K562 (cell line): ENCODE data around the gene STIM1. TPM values are rescaled to one million over a fixed set of nuclear protein-coding genes. Genes with fewer than 3 reads are reported as not detected.

ENCODE experiments used
- ARID3B ChIP-seq: fragments of 250-450 bp; sonication (Bioruptor Pico); IDR thresholded peaks from 2 replicates; pipeline ENCODE4 v1.4.0; 2020; ENCODE audit warnings: borderline replicate concordance
- BMI1 ChIP-seq: fragments of 150-350 bp; IDR thresholded peaks from 2 replicates; pipeline ENCODE4 v1.6.1; 2014; ENCODE audit warnings: low read length
- CBFA2T3 ChIP-seq: fragments of 450-650 bp; IDR thresholded peaks from 2 replicates; pipeline ENCODE4 v1.6.1; 2017
- CHCHD3 ChIP-seq: fragments of 250-450 bp; sonication (Bioruptor Pico); IDR thresholded peaks from 2 replicates; pipeline ENCODE4 v2.1.2; 2022; ENCODE audit warnings: mild to moderate bottlenecking
- CSDE1 ChIP-seq, 2 experiments: fragments of 450-650 bp; IDR thresholded peaks; 2 replicates each; pipeline ENCODE4 v1.6.1; 2016; ENCODE audit warnings: mild to moderate bottlenecking in 1 of 2
- MBD2 ChIP-seq: sonication (generic); IDR thresholded peaks from 2 replicates; pipeline ENCODE4 v1.6.1; 2016; ENCODE audit warnings: low read depth, borderline replicate concordance
- PHF8 ChIP-seq: fragments of 200-600 bp; sonication (generic); IDR thresholded peaks from 2 replicates; pipeline ENCODE4 v1.6.1; 2012; ENCODE audit warnings: mixed run types, mild to moderate bottlenecking, inconsistent platforms, low read length, moderate library complexity, borderline replicate concordance
- PYGO2 ChIP-seq: fragments of 450-650 bp; IDR thresholded peaks from 2 replicates; pipeline ENCODE4 v1.6.1; 2016; ENCODE audit warnings: mild to moderate bottlenecking, missing genetic modification characterization, moderate library complexity, missing compliant biosample characterization
- RNF219 ChIP-seq: fragments of 250-450 bp; sonication (Bioruptor Pico); IDR thresholded peaks from 2 replicates; pipeline ENCODE4 v1.5.0; 2022; ENCODE audit warnings: mild to moderate bottlenecking
- SAP30 ChIP-seq: fragments of 200-600 bp; sonication (generic); IDR thresholded peaks from 2 replicates; pipeline ENCODE4 v1.6.1; 2012; ENCODE audit warnings: borderline replicate concordance, low read depth, mild to moderate bottlenecking, moderate library complexity, low read length, control low read depth, inconsistent platforms; ENCODE audit not compliant: insufficient read depth, poor library complexity, severe bottlenecking
- THAP12 ChIP-seq: fragments of 250-450 bp; sonication (Bioruptor Pico); IDR thresholded peaks from 2 replicates; pipeline ENCODE4 v1.9.0; 2021; ENCODE audit warnings: mild to moderate bottlenecking, inconsistent platforms
- THAP7 ChIP-seq: fragments of 250-450 bp; sonication (Bioruptor Pico); IDR thresholded peaks from 2 replicates; pipeline ENCODE4 v1.5.0; 2021
- ZBTB9 ChIP-seq: fragments of 450-650 bp; formaldehyde crosslinking; IDR thresholded peaks from 2 replicates; pipeline ENCODE4 v1.4.0; 2020; ENCODE audit warnings: mild to moderate bottlenecking, moderate library complexity
- ZNF239 ChIP-seq: fragments of 250-450 bp; sonication (Bioruptor Pico); IDR thresholded peaks from 2 replicates; pipeline ENCODE4 v1.4.0; 2020; ENCODE audit warnings: mild to moderate bottlenecking
- ZNF668 ChIP-seq: fragments of 250-450 bp; sonication (Bioruptor Pico); IDR thresholded peaks from 2 replicates; pipeline ENCODE4 v1.8.0; 2022; ENCODE audit warnings: mild to moderate bottlenecking, inconsistent platforms
- ZNF695 ChIP-seq: fragments of 450-650 bp; formaldehyde crosslinking; IDR thresholded peaks from 2 replicates; pipeline ENCODE4 v1.4.0; 2020; ENCODE audit warnings: mild to moderate bottlenecking, moderate library complexity
- ZNF740 ChIP-seq, 3 experiments: fragments of 200-800 bp in 1 of 3; sonication (Bioruptor generic) in 1 of 3; sonication (generic) in 1 of 3; formaldehyde crosslinking in 1 of 3; IDR thresholded peaks; 2 replicates each; pipeline versions ENCODE4 v1.6.1 to v1.8.0; 2016 to 2022; ENCODE audit warnings: mild to moderate bottlenecking in 2 of 3, missing compliant biosample characterization in 2 of 3, missing genetic modification characterization in 2 of 3, missing genetic modification reagents in 1 of 3
- polyA plus RNA-seq, 8 experiments: library from polyadenylated mRNA; depleted of rRNA in 4 of 8; stranded (reverse) in 5 of 8; unstranded in 3 of 8; fragments of >200 nt; fragmentation: Nextera tagmentation in 2 of 8; fragmentation: Illumina TruSeq in 1 of 8; extraction: Ambion mirVana in 2 of 8; extraction: Trizol in 1 of 8; gene quantifications; 2 replicates each; pipeline versions ENCODE4 v1.2.1 to v1.2.3, GENCODE V29; 2011 to 2014; ENCODE audit warnings: inconsistent platforms in 1 of 8, missing spikeins in 1 of 8
- total RNA-seq, 7 experiments: library from RNA; depleted of rRNA in 6 of 7; stranded (reverse); fragments of >200 nt in 6 of 7; fragmentation: Illumina TruSeq in 2 of 7; extraction: Trizol in 2 of 7; gene quantifications; 2 replicates each; pipeline versions ENCODE4 v1.2.1 to v1.2.3, GENCODE V29; 2011 to 2021; ENCODE audit warnings: low replicate concordance in 1 of 7

The STIM1 gene
- total and polyA plus RNA-seq, 9 of the 15 experiments (the other 6 are each of a cell fraction or from before 2014, with no cell fraction given) = 7.7 to 50.5 (median 22.5) TPM

- no peak for TF ChIP-seq MBD2
- TF ChIP-seq ZNF668 (CRISPR knock-in tag) = no peak
- no peak for TF ChIP-seq ZNF239 (CRISPR knock-in tag)
- TF ChIP-seq CHCHD3 (CRISPR knock-in tag) = no peak
- TF ChIP-seq CSDE1 (IDR thresholded peaks at IDR 0.05) = no peak
- no peak for TF ChIP-seq THAP7
- TF ChIP-seq RNF219 (CRISPR knock-in tag) = no peak
- TF ChIP-seq ZNF695 (CRISPR knock-in tag) = no peak
- 0 out of 2 replicates have a peak, but pooled peaks have one; percentile 19 for TF ChIP-seq BMI1
- no peak for TF ChIP-seq SAP30
- TF ChIP-seq THAP12 = no peak; the same call in 1 of the 2 replicates
- TF ChIP-seq ZBTB9 (CRISPR knock-in tag) = 0 out of 2 replicates have a peak, but pooled peaks have one; percentile 45
- no peak for TF ChIP-seq PYGO2 (tag)
- no peak for TF ChIP-seq CBFA2T3
- no peak for TF ChIP-seq PHF8
- no peak for TF ChIP-seq ZNF740 (CRISPR knock-in tag; IDR thresholded peaks at IDR 0.05)
- no peak for TF ChIP-seq ZNF740 (tag; IDR thresholded peaks at IDR 0.05)
- no peak for TF ChIP-seq ARID3B (CRISPR knock-in tag)
Measured at GRCh38 chr11:3824714-3825472, 30.6 kb upstream of the STIM1 start (continued).
